ENCODE data around the gene AP1S2.
A peak's percentile ranks its signal among the peaks of the same experiment; 100 is the strongest.
"Not testable (repeated sequence)": the region's sequence is repeated elsewhere in the genome, so short reads cannot be mapped to it uniquely, and the experiment has no call there.

The AP1S2 gene

GRCh38 chrX:15854080-15854655 is 445 bp downstream of the AP1S2 start:
- no peak for DNase-seq

DNA sequence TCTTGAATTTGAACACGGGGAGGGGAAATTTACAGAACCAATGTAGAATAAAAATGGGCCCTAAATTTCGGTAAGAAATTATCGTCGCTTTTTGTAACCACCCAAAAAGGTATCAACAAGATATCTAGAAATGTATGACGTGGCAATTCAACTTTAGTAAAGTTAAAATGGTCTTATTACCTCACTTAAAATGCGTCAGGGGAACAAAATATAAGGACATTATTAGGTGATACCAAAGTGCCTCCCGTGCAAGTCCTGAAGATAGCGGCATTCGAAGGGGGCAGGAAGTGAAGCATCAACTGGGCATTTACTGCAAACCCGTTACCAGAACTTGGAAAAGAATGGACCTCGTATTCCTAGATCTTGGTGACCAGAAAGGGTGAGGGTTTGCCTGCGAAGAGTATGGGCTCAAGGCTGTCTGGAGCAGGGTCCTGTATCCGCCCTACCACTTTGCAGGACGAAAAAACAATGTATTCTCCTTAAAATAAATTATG is 980 bp downstream of the AP1S2 start:
- DNase-seq: no peak

DNA sequence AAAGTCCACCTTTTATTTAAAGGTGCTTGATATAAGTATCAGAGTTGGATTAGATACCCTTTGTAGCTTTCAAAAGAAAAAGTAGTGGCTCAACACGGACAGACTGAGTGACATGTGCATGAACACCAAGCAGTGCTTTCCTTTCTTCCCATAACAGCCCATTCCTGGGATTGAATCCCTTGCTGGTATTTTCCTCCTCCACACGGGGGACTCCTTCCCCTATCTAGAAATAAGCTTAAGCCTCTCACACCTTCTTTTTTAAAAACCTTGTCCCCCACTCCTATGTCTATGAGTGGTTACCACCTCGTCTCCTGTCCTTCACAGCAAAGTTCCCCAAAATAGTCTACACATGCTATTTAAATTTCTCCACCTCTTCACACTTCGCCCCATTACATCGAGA is 5.1 kb downstream of the AP1S2 start:
- DNase-seq: no peak

GRCh38 chrX:15848576-15848975 is 6.0 kb downstream of the AP1S2 start:
- DNase-seq: peak; percentile 7

DNA sequence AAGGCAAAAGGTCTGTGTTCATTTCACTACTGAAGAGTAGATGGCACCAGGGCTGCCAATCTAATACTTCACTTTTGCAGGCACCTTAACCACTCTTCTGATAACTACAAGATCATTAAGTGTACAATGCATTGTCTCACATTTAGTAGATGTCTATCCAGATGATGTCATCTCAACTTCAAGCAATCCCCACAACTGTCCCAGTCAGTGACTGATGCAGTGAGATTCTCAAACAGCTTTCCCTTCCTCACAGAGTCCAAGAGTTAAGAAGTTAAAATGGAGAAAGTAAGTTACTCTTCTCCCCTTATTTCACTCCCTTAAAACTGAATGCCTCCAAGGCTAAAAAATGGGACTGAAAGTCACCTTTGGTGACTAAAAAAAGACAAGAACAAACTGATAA is 10.7 kb downstream of the AP1S2 start:
- no peak for DNase-seq

GRCh38 chrX:15841853-15842516 is 12.6 kb downstream of the AP1S2 start:
- DNase-seq: no peak

- DNase-seq: no peak
Observed at GRCh38 chrX:15838017-15838416, 16.6 kb downstream of the AP1S2 start.

DNA sequence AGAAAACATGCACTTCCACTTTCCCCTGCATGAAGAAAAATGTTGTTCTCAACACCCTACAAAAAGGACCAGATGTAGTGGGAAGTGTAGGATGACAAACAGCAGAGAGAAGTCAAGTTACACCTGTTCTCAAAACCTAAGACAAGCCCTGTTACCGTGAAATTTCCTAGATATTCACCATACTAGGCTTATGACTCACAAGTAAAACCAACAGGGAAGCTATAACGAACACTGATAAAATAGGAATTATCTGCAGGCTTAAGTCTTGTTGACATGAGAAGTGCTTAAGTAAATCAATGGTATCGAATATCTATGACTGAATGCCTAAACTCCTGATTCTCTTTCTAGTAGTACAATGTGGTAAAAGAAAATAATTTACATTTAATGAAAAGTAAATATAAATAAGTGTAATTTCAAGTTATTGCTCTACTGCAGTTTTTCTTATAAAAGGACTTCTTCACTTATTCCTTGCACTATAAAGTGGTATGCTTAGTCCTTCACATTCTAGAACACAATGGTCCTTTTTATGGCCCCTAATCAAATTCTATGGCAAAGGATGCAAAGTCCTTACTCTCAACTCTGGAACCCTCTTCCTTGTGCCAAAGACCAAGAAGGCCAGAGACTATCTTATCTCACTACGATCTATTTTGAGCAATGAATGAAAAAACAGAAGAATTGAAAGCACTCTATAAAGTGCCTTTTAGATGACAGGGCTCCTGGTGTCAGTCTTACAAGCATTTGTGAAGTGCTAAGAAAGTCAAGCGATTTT is 19.6 kb downstream of the AP1S2 start:
- DNase-seq: no peak

- no peak for DNase-seq
Observed at GRCh38 chrX:15834053-15834452, 20.6 kb downstream of the AP1S2 start.

- not testable (repeated sequence) for DNase-seq
Observed at GRCh38 chrX:15831347-15831746, 23.3 kb downstream of the AP1S2 start.

GRCh38 chrX:15829217-15829616 is 25.4 kb downstream of the AP1S2 start:
- no peak for DNase-seq

DNA sequence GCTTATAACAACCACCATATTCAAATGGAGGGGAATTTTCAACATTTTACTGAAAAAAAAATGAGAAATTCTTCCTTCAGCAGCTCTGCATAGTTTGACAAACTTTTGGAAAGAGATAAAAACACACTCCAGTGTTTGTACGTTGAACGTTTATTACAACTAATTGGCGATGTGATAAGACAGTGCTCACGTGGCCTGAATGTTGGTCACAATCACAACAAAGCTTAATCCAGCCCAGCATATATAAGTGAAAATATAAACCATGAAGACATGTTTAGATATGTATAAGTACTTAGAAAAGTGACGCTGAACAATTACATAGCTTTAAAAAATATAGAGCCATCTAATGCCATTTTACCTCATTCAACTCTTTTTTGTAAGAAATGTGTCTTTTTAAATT is 28.7 kb downstream of the AP1S2 start:
- no peak for DNase-seq

- DNase-seq: no peak
Observed at GRCh38 chrX:15822922-15823321, 31.7 kb downstream of the AP1S2 start.

- no peak for DNase-seq
Observed at GRCh38 chrX:15820106-15821073, 34.2 kb downstream of the AP1S2 start.

DNA sequence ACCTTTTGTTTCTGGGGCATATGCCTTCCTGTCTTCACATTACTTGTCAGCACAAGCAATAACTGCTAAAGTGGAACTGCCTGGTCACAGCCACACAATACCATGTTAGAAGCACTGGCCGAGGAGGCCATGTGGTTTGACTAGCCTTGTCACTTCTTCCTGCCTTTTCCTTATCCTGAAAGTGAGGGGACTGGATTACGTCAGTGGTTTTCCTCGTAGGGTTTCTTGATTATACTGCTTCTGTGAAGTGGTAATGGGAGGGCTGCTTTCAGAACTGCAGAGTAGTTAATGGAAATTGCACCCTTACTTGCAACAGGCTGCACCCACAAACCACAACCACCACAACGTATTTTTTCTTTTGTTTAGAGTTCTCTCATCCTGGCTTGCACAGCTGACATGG is 37.7 kb downstream of the AP1S2 start:
- no peak for DNase-seq

DNA sequence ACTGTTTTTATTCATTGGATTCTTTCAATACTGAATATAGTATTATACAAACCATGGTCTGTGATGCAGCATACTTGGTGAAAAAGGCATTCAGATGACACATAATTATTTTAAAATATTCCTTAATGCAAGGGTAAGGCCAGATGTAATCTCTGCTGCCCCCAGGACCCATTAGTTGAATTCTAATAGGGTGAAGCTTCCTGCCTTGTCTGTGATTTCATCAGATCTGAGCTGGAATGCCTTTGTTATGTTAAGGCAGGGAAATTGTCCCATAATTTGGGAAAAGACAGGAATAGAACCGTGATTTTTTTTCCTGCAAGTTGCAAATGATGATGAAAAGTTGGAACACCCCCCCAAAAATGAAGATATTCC is 38.2 kb downstream of the AP1S2 start:
- DNase-seq: no peak

DNA sequence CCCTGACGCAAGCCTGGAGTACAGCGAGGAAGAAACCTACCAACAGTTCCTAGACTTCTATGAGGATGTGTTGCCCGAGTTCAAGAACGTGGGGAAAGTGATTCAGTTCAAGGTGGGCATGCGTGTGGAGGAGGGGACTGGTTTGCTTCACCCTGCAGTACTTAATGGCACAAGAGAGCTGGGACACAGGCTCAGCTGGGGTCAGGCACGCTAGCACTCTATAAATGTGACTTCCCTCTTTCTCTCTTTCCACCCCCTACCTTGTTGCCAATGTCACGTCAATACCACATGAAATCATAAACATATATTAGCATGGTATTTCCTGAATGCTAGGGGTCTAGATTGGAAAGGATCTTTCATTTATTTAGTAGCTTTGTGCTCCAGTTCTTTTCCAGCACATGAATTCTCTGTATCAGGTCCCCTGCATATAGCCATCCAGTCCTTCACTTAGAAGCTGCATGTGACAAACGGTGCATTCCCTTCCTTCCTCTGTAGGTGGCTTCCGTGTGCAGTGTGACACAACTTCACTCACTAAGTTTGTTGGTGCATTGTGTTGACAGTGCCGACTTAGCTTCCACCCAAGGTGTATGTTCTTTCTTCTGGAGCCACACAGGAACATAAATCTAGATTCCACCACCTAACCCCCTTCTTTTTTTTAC is 38.7 kb downstream of the AP1S2 start:
- DNase-seq: no peak

DNA sequence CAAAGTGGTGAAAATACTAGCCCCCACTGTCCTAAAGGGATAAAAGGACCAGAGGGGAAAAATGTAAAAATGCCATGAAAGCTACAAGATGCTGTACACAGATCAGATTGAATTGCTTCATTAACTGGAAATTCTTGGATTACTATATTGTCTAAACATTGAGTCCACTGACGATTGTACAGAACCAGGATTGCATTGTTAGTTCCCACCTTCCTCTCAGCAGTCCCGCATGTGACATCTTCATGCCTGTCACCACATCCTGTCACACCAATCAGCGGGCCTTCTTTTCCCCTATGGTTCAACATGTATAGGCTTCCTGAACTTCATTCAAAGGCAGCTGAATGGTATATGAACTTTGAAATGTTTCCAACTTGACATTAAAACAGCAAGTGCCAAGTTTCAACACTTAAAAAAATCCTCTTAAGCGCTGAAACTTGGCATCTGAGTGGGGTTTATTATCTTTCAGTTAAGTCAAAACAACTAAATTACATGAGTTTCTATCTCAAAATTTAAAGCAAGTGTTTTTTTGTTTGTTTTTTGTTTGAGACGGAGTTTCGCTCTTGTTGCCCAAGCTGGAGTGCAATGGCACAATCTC is 39.7 kb downstream of the AP1S2 start:
- no peak for DNase-seq

DNA sequence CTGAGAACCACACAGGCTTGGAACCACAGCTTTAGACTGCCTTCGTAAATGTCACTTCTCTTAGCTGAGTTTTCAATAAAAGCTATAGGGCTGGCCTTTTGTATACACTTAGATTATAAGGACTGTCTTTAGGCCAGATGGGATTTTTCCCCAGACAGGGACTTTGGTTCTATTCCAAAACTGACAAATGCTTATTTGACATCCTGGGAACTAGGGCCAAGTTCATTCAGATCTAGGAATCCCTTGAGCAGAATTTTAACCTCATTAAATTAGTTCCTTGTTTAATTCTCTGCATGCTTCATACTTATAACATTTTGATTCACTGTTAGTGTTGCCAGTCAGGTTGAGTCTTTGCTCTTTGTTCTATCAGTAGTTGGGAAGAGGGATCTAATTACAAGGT is 41.2 kb downstream of the AP1S2 start:
- no peak for DNase-seq

GRCh38 chrX:15812192-15812938 is 42.2 kb downstream of the AP1S2 start:
- no peak for DNase-seq

GRCh38 chrX:15808254-15808653 is 46.4 kb downstream of the AP1S2 start:
- no peak for DNase-seq

All from NCI-H1048 (cell line).